Thyroid gland (tissue), 4 donors: ENCODE data around the gene UBE2I. TPM values are rescaled to one million over a fixed set of nuclear protein-coding genes. Genes with fewer than 3 reads are reported as not detected.
A peak's percentile ranks its signal among the peaks of the same experiment; 100 is the strongest.

ENCODE experiments used
- DNase-seq, 2 donors: peaks; one replicate each; pipeline ENCODE4 v3.0.0-alpha.2; 2019
- H3K27ac ChIP-seq, 3 donors: fragments of 200-600 bp; sonication (generic); 1 replicate in 2 of 3; 2 replicates in 1 of 3; pipeline ENCODE4 v1.5.1; 2016 to 2019; ENCODE audit warnings: mild to moderate bottlenecking in 1 of 3, moderate library complexity in 1 of 3
- H3K27me3 ChIP-seq: fragments of 200-600 bp; sonication (generic); one replicate; pipeline ENCODE4 v1.5.1; 2019
- H3K36me3 ChIP-seq, 2 donors: fragments of 200-600 bp; sonication (generic); one replicate each; pipeline ENCODE4 v1.5.1; 2016 to 2019
- H3K4me1 ChIP-seq, 2 donors: fragments of 200-600 bp; sonication (generic); one replicate each; pipeline ENCODE4 v1.5.1; 2017 to 2019
- H3K4me3 ChIP-seq, 3 donors: fragments of 200-600 bp; sonication (generic); replicated peaks in 1 of 3; 1 replicate in 2 of 3; 2 replicates in 1 of 3; pipeline ENCODE4 v1.5.1; 2016; ENCODE audit warnings: mild to moderate bottlenecking in 1 of 3
- H3K9me3 ChIP-seq: fragments of 200-600 bp; sonication (generic); one replicate; pipeline ENCODE4 v1.5.1; 2017
- CTCF ChIP-seq, 6 experiments: fragments of 200-600 bp in 3 of 6; fragments of 450-650 bp in 3 of 6; sonication (generic) in 3 of 6; IDR thresholded peaks; one replicate each; pipeline ENCODE4 v1.5.1; 2016 to 2019; ENCODE audit warnings: antibody characterized with exemption in 6 of 6, mild to moderate bottlenecking in 2 of 6, inconsistent platforms in 1 of 6, moderate library complexity in 1 of 6
- POLR2A ChIP-seq, 2 donors: fragments of 450-650 bp; IDR thresholded peaks; one replicate each; pipeline ENCODE4 v1.6.1; 2017; ENCODE audit warnings: antibody characterized with exemption in 2 of 2, mild to moderate bottlenecking in 2 of 2, moderate library complexity in 1 of 2
- WGBS, 2 donors: methylation state at CpG; one replicate each; pipeline ENCODE4 v1.1.5; 2017; 5-methylcytosine and 5-hydroxymethylcytosine counted together
- intact Hi-C: fragments of 100-400 bp; cut with DNase I; formaldehyde crosslinking; loops from one replicate; pipeline ENCODE4 v1.15.1; 2023
- total RNA-seq, 4 donors: library from RNA; depleted of rRNA; stranded (reverse); fragments of >200 nt; gene quantifications; one replicate each; pipeline ENCODE4 v1.2.3, GENCODE V29; 2016

UBE2I gene
- total RNA-seq, 4 donors from 2014 or later: 43.4 to 107 (median 79.6) TPM

GRCh38 chr16:1299012-1299867 is 10.2 kb upstream of the UBE2I start:
- intact Hi-C loops: no loop called here
- Histone ChIP-seq H3K9me3 (no peaks in the 10 kb centered on the region), H3K27ac (no peak overlapping the region), H3K27me3 (no peaks in the 10 kb centered on the region), H3K4me3 (no peak overlapping the region), H3K36me3 (no peaks in the 10 kb centered on the region), H3K4me1 (peaks cover 9 to 21% of the 10 kb centered on the region in 2 donors)
- DNase-seq: peak; percentile 19 to 41
- TF ChIP-seq POLR2A (IDR thresholded peaks at IDR 0.05): no peak
- no peak for TF ChIP-seq CTCF (IDR thresholded peaks at IDR 0.05)
- 69 to 75% methylated on average over 28 of the region's 31 CpGs for WGBS, 2 donors

- Histone ChIP-seq H3K27ac (no peak overlapping the region), H3K9me3 (no peaks in the 10 kb centered on the region), H3K4me3 (no peak overlapping the region), H3K4me1 (peaks cover 9 to 21% of the 10 kb centered on the region in 2 donors), H3K36me3 (no peaks in the 10 kb centered on the region), H3K27me3 (no peaks in the 10 kb centered on the region)
- TF ChIP-seq POLR2A (IDR thresholded peaks at IDR 0.05): no peak
- no peak for TF ChIP-seq CTCF (IDR thresholded peaks at IDR 0.05)
- 68 to 78% methylated on average over 12 of the region's 12 CpGs for WGBS, 2 donors
- intact Hi-C loops: no loop called here
- no peak for DNase-seq
Measured at GRCh38 chr16:1299868-1300203, 9.6 kb upstream of the UBE2I start.

GRCh38 chr16:1300664-1301476 is 8.6 kb upstream of the UBE2I start:
- WGBS, 2 donors: 11% methylated on average over 4 to 23 of the region's 42 CpGs
- Histone ChIP-seq H3K4me1 (peaks cover 9 to 21% of the 10 kb centered on the region in 2 donors), H3K27ac (no peak overlapping the region), H3K36me3 (no peaks in the 10 kb centered on the region), H3K4me3 (no peak overlapping the region), H3K9me3 (no peaks in the 10 kb centered on the region), H3K27me3 (no peaks in the 10 kb centered on the region)
- TF ChIP-seq CTCF (IDR thresholded peaks at IDR 0.05) (peak; percentile 48 to 92 (median 68)), POLR2A (IDR thresholded peaks at IDR 0.05) (no peak)
- peak; percentile 61 to 71 for DNase-seq
- intact Hi-C loops: no loop called here

- Histone ChIP-seq H3K4me3 (no peak overlapping the region), H3K27me3 (no peaks in the 10 kb centered on the region), H3K4me1 (peaks cover 9 to 20% of the 10 kb centered on the region in 2 donors), H3K9me3 (no peaks in the 10 kb centered on the region), H3K36me3 (no peaks in the 10 kb centered on the region), H3K27ac (no peak overlapping the region)
- 73 to 78% methylated on average over 12 of the region's 12 CpGs for WGBS, 2 donors
- no peak for DNase-seq
- TF ChIP-seq CTCF (IDR thresholded peaks at IDR 0.05) (no peak), POLR2A (IDR thresholded peaks at IDR 0.05) (no peak)
- intact Hi-C loops: no loop called here
Measured at GRCh38 chr16:1301562-1301961, 7.9 kb upstream of the UBE2I start.

DNA sequence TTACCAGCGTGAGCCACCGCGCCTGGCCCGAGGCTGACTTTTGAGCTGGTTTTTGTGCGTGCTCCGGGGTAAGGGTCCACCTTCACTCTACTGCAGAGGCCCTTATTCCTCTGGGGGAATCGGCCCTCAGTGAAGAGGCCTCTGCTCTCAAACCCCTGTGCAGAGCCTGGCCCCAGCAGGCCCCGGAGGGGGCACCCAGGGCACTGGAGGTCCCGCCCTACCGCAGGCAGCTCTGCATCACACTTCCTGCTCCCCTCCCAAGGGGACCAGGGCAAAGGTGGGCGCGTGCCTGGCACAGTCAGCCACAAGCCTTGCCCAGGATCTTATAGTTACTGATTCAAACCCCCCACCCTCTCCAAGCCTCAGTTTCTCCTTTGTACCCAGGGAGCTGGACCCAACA is 3.6 kb upstream of the UBE2I start:
- peaks cover 7 to 9% of the 10 kb centered on the region in 2 donors for H3K4me1 ChIP-seq
- no peak overlapping the region for H3K27ac ChIP-seq
- H3K36me3 ChIP-seq: no peaks in the 10 kb centered on the region
- no peak overlapping the region for H3K4me3 ChIP-seq
- no peaks in the 10 kb centered on the region for H3K9me3 ChIP-seq
- no peak for DNase-seq
- TF ChIP-seq CTCF (IDR thresholded peaks at IDR 0.05): no peak
- no peaks in the 10 kb centered on the region for H3K27me3 ChIP-seq
- intact Hi-C loops: no loop called here
- WGBS, 2 donors: 74 to 84% methylated on average over 11 to 12 of the region's 12 CpGs
